HG03439 (cell line): ENCODE measurements around the gene HIGD2B.
"Not testable (repeated sequence)": the region's sequence is repeated elsewhere in the genome, so short reads cannot be mapped to it uniquely, and the experiment has no call there.

ENCODE experiments used
- ATAC-seq: cut with Tn5 transposase; IDR thresholded peaks from one replicate; pipeline ENCODE4 v1.9.1; 2021; ENCODE audit warnings: mild to moderate bottlenecking, moderate library complexity; ENCODE audit not compliant: unreplicated experiment

The HIGD2B gene, protein sequence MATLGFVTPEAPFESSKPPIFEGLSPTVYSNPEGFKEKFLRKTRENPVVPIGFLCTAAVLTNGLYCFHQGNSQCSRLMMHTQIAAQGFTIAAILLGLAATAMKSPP

DNA sequence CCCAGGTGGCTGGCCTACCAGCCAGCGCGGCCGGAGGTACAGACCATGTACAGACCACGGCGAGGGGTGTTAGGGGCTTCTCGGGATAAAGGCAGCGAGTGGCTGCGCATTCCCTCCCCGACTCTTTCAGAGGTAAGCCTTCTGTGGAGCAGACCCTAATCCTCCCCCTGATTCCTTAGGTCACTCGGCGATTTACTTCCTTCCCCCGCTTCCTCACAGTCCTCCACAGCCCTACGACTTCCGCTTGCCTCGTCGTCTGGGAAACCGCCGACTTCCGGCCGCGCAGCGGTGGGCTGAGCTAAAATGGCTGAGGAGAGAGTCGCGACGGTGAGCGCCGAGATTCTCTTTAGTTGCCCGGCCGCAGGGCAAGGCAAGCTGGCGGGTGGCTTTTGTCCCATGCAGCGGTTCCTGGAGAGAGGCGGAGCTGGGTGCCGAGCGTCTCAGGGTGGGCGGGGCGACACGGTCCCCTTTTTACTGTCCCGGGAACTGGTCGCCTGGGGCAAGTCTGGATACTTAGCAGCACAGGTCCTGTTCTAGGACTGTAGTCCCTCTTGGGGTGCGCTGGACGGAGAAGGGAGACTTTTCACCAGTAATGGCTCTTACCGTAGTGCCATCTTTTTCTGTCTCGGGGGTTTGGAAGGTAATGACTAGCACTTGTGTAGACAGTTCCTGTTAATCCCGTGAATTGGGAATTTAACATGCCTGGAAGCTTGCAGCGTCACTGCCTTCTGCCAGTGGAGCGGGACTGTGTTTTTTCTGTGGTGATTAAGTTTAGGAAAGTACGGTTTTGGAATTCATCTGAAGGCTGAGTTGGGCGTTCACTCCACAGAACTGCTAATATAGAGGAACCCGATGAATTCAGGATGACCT is at the start of gene HIGD2B, which contains the start of gene BBS4:
Gene HIGD2B (minus strand): TSS at position 258 of the 870 bp plus-strand sequence. CDS start 9,808 bp downstream, outside the sequence.
Gene BBS4 (plus strand): TSS at position 283 of the 870 bp plus-strand sequence. CDS start 21 bp downstream, at position 304.
- ATAC-seq, result peak; percentile 95

DNA sequence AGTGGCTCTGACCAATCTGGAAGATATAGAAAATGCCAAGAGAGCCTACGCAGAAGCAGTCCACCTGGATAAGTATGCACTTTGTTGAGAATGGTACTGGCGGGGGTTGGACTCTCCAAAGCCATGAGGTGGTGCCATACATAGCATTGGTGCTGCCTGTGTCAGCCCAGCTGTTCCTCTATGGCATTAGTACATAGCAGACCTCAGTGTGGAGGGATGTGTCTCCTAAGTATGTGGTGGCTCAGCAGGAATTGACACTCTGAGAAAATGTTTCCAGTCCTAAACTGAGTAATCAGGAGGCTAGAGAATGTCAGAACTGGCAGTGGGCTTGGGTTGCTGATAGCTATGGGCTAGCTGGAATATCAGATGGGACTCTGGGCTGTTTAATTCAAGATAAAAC is 49.1 kb upstream of the HIGD2B start:
- ATAC-seq, result no peak

DNA sequence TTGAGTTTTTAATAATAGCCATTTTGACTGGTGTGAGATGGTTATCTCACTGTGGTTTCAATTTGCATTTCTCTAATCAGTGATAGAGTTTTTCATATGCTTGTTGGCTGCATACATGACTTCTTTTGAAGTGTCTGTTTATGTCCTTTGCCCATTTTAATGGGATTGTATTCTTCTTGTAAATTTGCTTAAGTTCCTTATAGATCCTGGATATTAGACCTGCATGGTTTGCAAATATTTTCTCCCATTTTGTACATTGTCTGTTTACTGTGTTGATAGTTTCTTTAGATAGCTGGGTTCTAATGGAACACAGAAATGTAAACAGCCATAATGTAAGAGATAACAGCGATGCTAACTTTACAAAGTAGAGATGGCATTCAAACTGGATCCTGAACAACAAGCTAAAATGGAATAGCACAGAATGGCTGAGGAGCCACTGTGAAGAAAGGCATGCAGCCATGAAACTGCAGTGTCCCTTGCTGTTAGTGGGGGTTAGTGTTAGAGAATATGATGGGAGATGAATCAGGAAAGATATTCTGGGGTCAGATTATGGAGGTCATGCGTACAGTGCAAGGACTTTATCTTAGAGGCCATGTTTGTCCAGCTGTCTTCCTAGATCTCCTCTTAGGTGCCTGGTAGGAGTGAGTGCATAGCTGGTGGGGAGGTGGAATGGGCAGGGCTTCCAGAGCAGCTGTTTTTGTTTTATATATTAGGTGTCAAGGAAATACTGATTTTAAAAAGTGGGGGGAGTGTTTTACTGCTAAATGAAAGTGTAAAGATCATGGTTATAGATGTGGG is 48.2 kb upstream of the HIGD2B start:
- no peak for ATAC-seq

DNA sequence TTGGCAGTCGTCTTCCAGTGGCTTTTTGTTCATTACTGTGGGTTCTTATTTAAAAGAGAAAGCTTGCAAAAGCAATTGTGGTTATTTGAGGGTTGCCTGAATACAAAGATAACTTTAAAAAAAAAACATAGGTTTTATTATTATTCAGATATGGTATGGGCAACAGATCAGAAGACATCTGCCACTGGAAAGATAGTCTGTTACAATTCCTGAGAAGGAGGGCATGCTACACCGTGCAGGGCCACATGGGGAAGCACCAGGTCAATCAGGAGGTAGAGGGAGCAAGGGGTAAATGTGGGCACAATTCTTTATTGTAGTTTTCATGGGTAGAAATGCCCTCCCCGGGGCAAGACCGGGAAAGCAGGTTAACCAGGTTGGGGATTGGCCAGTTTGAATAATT is 46.5 kb upstream of the HIGD2B start:
- ATAC-seq, result no peak

DNA sequence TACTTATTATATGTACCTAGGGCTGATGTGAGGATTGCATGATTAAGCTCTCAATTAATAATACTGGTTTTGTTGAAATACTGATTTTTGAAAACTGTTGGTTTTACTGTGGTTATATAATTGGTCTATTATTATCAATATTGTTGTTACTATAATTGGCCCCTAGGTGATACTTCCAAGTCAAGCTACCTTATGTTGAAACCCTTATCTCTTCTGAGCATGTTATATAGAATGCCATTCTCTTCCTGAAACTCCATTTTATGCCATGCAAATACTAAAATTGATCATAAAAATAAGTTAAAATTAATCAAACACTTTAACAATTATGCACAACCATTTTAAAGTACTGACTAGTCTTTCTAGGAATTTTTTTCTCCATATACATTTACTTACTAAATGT is 46.1 kb upstream of the HIGD2B start:
- no peak for ATAC-seq

DNA sequence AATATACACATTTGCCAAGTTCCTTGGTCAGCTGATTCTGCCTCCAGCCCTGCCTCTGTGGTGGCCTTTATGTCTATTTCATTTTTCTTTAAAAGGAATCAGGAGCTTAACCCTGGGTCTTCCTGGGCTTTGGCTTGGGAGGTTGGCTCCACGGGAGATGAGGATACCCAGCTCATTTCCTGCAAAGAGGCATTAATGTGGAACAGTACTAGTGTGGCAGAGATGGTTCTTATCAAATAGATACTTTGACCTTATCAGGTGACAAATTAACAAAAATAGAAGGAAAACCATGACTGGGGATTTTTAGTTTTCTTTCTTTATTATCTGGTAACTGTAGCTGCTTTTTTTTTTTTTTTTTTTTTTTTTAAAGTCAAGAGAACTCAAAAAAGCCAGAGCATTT is 42.8 kb upstream of the HIGD2B start:
- ATAC-seq, result no peak

DNA sequence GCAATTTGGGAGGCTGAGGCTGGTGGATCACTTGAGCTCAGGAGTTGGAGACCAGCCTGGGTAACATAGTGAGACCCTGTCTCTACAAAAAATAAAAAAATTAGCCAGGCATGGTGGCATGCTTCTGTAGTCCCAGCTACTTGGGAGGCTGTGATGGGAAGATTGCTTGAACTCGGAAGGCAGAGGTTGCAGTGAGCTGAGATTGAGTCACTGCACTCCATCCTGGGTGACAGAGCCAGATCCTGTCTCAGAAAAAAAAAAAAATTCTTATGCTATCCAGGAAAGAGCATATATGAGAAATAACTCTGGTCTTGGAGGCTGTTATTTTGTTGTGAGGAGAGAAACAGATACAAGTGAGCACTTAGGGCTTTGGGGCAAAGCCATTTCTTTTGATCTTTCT is 42.3 kb upstream of the HIGD2B start:
- ATAC-seq, result not testable (repeated sequence)

DNA sequence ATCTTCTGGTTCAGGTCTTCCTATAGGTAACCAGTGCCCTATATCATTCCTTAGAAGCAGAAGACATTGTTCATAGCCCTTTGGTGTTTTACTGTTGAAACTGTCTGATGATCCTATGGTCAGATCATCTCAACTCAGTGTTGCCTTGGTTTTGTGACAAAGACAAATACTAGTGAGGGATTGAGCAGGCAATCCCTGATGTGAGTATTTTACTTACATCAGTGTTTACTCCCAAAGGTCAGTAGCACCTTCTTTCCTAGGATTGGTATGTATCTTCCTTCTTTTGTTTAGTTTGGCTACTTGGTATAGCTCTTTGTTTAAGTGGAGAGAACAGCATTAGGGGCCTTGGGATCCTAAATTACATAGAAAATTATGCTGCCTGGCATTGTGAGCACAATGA is 41.2 kb upstream of the HIGD2B start:
- ATAC-seq, result no peak

DNA sequence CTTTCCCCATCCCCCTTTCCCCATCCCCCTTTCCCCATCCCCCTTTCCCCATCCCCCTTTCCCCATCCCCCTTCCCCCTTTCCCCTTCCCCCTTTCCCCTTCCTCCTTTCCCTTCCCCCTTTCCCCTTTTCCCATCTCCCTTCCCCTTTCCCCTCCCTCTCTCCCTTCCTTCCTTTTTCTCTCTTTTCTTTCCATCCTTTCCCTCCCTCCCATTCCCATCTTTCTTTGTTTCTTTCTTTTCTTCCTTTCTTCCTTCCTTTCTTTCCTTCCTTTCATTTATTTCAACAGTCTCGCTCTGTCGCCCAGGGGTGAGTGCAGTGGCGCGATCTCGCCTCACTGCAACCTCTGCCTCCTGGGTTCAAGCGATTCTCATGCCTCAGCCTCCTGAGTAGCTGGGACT is 39.9 kb upstream of the HIGD2B start:
- not testable (repeated sequence) for ATAC-seq

DNA sequence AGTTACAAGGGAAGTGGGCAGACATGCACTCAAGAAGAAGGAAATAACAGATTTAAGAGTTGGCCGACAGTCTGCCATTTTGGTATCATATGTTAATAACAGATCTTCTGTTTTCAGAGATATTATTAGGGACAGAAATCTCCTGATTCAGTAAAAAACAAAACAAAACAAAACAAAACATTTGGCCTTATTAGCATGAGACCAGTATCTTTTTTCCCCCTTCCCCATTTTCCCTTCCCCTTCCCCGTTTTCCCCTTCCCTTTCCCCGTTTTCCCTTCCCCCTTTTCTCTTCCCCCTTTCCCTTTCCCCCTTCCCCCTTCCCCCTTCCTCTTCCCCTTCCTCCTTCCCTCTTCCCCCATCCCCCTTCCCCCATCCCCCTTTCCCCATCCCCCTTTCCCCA is 39.5 kb upstream of the HIGD2B start:
- ATAC-seq, result no peak

DNA sequence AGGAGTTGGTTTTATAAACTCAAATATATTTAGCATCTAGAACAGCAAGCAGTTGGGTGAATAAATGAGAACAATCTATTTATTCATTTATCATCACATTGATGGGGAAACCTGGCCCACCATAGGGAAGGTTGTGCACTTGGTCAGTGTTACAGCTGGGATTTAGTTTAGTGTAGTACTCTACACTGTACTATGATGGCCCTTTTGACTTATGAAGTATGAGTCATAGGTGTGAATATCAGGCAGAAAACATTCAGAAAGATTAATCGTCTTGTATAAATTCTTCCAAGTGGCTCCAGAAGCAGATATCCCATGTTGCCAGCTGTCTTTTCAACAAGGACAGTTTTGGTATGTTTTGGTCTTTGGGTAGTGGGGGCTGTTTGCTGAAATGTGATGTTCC is 38.0 kb upstream of the HIGD2B start:
- ATAC-seq, result no peak

DNA sequence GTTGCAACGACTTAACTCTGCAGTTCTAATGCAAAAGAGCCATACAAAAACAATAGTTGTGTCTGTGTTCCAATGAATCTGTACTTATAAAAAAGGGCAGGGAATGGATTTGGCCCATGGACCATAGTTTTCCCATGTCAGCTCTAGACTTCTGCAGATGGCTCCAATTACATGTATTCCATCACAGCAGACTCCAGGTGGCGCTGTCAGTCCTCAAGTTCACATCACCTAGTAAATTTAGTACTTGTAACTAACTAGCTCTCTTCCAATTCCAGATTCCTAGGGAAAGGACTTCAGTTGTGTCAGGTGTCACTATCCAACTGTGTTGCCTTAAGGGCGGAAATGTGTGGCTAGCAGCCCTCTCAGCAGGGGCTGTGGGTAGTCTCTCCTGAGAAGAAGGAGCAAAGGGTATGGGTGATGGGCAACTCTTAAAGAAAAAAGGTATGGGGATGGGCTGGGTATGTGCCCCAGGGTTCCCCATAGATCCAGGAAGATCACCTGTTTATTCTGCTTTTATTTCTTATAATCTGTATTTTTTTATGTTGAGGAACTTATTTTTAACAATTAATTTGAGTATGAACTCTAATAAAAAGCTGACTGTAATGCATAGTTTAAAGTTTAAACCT is 36.2 kb upstream of the HIGD2B start:
- no peak for ATAC-seq

DNA sequence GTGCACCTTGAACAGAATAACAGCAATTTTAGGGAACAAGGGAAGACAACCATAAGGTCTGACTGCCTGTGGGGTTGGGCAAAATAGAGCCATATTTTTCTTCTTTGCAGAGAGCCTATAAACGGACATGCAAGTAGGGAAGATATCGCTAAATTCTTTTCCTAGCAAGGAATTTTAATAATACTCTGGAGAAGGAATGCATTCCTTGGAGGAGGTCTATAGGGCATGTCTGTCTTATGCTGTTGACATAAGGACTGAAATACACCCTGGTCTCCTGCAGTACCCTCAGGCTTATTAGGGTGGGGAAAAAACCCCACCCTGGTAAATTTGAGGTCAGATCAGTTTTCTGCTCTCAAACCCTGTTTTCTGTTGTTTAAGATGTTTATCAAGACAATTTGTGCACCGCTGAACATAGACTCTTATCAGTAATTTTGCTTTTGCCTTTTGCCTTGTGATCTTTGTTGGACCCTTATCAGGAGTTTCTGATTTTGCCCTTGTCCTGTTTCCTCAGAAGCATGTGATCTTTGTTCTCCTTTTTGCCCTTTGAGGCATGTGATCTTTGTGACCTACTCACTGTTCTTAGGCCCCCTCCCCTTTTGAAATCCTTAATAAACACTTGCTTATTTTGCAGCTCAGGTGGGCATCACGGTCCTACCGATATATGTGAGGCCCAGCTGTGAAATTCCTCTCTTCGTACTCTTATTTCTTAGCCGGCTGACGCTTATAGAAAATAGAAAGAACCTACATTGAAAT is 22.7 kb upstream of the HIGD2B start:
- not testable (repeated sequence) for ATAC-seq

DNA sequence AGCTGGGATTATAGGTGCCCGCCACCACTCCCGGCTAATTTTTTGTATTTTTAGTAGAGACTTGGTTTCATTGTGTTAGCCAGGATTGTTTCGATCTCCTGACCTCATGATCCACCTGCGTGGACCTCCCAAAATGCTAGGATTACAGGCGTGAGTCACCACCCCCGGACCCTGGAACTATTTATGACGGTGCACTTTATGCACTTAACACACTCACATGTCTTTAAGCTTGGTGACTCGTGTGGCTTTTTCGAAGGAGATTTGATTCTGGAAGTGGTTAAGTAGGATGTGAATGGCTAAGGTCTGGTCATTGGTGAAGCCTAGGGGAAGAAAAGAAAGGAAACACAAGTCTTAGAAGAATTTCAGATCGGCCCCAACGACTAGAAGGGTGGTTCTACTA is 20.3 kb upstream of the HIGD2B start:
- ATAC-seq, result no peak

DNA sequence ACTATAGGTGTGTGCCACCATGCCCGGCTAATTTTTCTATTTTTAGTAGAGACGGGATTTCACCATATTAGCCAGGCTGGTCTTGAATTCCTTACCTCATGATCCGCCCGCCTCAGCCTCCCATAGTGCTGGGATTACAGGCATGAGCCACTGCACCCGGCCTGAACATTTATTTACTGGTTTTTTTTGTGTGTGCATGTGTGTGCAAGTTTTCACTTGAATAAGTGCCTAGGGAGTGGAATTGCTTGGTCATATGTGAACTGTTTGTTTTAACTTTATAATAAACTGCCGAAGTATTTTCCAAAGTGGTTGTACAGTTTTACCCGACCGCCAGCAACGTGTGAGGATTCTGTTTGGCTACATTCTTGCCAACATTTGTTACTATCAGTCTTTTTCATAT is 14.1 kb upstream of the HIGD2B start:
- ATAC-seq, result no peak

DNA sequence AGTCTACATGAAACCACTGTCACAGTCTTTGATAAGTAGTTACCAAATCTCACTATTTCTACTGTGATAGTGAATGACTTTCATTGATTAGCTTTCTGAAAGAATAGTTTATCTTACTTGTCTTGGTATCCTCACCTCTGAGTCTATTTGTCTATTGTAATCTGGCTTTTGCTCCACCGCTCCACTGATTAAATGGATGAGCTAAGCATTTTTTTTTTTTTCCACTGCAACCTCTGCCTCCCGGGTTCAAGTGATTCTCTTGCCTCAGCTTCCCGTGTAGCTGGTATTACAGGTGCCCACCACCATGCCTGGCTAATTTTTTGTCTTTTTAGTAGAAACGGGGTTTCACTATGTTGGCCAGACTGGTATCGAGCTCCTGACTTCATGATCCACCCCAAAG is 13.0 kb upstream of the HIGD2B start:
- ATAC-seq, result no peak

DNA sequence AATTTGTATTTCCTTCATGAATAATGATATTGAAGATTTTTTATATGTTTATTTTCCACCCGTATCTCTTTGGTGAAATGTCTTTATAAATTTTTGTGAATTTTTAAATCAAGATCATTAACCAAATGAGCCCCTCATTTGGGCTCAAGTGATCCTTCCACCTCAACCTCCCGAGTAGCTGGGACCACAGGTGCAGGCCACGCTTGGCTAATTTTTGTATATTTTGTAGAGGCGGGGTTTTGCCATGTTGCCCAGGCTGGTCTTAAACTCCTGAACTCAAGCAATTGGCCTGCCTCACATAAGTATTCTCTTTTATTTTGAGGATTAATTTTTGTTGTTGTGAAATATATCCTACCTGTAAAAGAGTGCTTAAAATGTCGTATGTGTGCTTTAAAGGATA is 5.0 kb upstream of the HIGD2B start:
- ATAC-seq, result no peak

DNA sequence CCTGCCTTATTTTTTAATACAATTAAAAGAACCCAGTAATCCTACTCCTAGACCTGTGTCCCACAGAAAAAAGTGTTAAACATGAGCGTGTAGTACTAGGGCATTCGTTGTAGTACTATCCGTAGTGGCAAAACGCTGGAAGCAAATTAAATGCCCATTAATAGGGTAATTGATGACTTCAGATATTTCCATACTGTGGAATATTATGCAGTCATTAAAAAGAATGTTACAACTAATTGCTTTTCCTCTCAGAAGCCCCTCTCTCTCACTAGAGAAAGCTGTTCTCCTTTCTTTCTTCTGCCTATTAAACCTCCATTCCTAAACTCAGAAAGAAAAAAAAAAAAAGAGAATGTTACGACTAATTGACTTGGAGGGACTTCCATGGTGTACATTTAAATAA is 2.7 kb upstream of the HIGD2B start:
- ATAC-seq, result no peak

DNA sequence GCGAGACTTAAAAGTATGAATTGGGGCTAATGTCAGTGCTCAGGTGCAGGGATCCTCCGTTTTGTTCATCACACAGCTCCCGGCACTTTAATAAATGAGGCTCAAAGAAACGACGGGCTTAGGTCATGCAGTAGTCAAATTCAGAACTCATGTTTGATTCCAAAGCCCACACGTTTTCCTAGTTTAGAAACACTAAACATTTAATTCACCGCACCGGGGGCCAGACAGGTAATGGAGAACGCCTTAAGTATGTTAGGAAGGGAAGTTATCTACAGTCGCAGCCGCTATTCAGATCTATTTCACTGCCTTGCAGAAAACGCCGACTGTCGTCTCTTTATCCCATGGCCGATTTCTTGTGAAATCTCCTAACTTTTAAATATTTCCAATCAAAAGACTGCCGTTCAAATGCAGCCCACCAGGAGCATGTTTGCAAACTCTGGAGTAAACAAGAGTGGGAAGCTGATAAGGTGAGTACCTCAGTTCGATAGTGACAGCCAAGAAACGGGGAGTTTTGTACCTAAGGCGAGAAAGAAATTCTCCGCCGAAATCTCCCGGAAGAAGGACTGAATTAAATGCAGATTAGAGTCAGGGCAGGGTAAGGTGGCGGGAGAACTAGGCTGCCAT is 569 bp downstream of the HIGD2B start:
- no peak for ATAC-seq

DNA sequence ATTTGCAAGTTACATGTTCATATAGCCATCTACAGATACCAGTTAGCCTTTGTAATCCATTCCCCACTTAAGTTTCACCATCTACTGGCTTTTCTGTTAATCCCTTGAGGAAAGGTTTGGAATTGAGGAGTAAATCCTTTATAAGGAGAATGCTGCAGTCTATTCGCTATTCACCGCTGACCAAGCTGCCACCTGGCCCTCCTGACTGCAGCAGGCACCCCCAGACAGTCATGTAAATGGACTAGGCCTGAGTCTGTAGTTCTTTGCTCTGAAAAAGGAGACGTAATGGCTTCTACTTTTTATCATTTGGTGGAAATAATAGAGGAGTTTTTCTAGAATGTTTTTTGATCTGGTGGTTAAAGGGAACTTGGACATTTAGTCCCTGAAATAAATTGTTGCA is 3.2 kb downstream of the HIGD2B start:
- no peak for ATAC-seq
